Tibial artery (tissue), 4 donors: ENCODE data around the gene CPEB4.

ENCODE experiments used
- DNase-seq, 2 donors: peaks; one replicate each; pipeline ENCODE4 v3.0.0-alpha.2; 2019
- H3K27ac ChIP-seq, 2 donors: fragments of 200-600 bp; sonication (generic) in 1 of 2; 1 replicate in 1 of 2; 2 replicates in 1 of 2; pipeline ENCODE4 v1.5.1; 2018 to 2019; ENCODE audit warnings: mild to moderate bottlenecking in 1 of 2
- H3K27me3 ChIP-seq, 2 donors: fragments of 200-600 bp; sonication (generic) in 1 of 2; one replicate each; pipeline versions ENCODE4 v1.5.1 to v1.6.0; 2016 to 2019
- H3K36me3 ChIP-seq, 3 donors: fragments of 200-600 bp; sonication (generic) in 2 of 3; one replicate each; pipeline ENCODE4 v1.5.1; 2016 to 2019; ENCODE audit warnings: mild to moderate bottlenecking in 2 of 3
- H3K4me1 ChIP-seq, 4 donors: fragments of 200-600 bp; sonication (generic) in 2 of 4; 1 replicate in 3 of 4; 2 replicates in 1 of 4; pipeline ENCODE4 v1.5.1; 2016 to 2019
- H3K4me3 ChIP-seq, 2 donors: fragments of 200-600 bp; sonication (generic) in 1 of 2; 1 replicate in 1 of 2; 2 replicates in 1 of 2; pipeline ENCODE4 v1.5.1; 2018 to 2019; ENCODE audit warnings: mild to moderate bottlenecking in 2 of 2
- H3K9me3 ChIP-seq, 3 donors: fragments of 200-600 bp; sonication (generic) in 1 of 3; one replicate each; pipeline ENCODE4 v1.5.1; 2016 to 2019
- intact Hi-C: fragments of 100-400 bp; cut with DNase I; formaldehyde crosslinking; loops from one replicate; pipeline ENCODE4 v1.15.0; 2023; ENCODE audit warnings: low total_unique reads
- TF ChIP-seq, protein P1 (sequence below), 2 experiments: fragments of 200-600 bp in 1 of 2; fragments of 450-650 bp in 1 of 2; IDR thresholded peaks; one replicate each; pipeline ENCODE4 v1.5.1; 2017 to 2019; ENCODE audit warnings: antibody characterized with exemption in 2 of 2, mild to moderate bottlenecking in 1 of 2, moderate library complexity in 1 of 2

CPEB4 gene

DNA sequence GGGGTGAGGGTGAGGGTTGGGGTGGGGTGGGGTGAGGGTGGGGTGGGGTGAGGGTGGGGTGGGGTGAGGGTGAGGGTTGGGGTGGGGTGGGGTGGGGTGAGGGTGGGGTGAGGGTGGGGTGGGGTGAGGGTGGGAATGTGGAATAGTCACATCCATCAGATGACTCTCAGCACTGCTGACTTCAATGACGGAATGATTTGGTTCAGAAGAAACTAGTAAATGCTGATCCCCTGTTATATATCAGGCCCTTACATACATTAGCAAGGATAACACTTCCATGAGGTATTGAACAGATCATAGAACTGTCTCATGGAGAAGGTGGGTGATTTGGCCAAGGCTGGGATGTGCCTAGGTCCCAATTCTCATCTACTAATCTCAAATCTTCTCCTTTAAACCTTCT is 76.4 kb downstream of the CPEB4 start:
- intact Hi-C loops: no loop called here
- Histone ChIP-seq H3K27ac (no peak overlapping the region), H3K4me1 (no peaks in the 10 kb centered on the region), H3K27me3 (no peaks in the 10 kb centered on the region), H3K9me3 (no peaks in the 10 kb centered on the region), H3K4me3 (no peak overlapping the region), H3K36me3 (no peaks in the 10 kb centered on the region)
- DNase-seq: no peak
- TF ChIP-seq, protein P1, sequence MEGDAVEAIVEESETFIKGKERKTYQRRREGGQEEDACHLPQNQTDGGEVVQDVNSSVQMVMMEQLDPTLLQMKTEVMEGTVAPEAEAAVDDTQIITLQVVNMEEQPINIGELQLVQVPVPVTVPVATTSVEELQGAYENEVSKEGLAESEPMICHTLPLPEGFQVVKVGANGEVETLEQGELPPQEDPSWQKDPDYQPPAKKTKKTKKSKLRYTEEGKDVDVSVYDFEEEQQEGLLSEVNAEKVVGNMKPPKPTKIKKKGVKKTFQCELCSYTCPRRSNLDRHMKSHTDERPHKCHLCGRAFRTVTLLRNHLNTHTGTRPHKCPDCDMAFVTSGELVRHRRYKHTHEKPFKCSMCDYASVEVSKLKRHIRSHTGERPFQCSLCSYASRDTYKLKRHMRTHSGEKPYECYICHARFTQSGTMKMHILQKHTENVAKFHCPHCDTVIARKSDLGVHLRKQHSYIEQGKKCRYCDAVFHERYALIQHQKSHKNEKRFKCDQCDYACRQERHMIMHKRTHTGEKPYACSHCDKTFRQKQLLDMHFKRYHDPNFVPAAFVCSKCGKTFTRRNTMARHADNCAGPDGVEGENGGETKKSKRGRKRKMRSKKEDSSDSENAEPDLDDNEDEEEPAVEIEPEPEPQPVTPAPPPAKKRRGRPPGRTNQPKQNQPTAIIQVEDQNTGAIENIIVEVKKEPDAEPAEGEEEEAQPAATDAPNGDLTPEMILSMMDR (IDR thresholded peaks at IDR 0.05): no peak

DNA sequence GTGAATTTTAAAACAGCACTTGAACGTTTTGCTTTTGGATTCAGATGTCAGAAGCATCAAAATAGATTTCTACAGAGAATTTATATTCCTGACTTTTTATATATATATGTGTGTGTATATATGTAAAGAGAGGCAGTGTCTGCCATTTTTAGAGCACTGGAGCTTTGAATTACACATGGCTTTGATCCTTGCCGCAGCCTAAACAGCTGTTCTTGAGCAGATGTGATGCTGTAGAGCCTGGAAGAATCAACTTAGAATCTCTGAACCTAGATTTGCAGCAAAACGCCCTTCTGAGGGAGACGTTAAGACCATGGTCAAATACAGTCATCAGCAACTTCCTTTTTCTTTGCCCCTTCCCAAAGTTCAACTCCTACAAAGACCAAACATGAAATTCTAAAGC is 79.1 kb downstream of the CPEB4 start:
- H3K4me3 ChIP-seq: no peak overlapping the region
- no peaks in the 10 kb centered on the region for H3K36me3 ChIP-seq
- DNase-seq: no peak
- H3K27ac ChIP-seq: no peak overlapping the region
- H3K9me3 ChIP-seq: no peaks in the 10 kb centered on the region
- intact Hi-C loops: no loop called here
- H3K27me3 ChIP-seq: no peaks in the 10 kb centered on the region
- TF ChIP-seq, protein P1 (IDR thresholded peaks at IDR 0.05): no peak
- H3K4me1 ChIP-seq: peaks cover 0 to 7% (median 3%) of the 10 kb centered on the region in 4 donors

DNA sequence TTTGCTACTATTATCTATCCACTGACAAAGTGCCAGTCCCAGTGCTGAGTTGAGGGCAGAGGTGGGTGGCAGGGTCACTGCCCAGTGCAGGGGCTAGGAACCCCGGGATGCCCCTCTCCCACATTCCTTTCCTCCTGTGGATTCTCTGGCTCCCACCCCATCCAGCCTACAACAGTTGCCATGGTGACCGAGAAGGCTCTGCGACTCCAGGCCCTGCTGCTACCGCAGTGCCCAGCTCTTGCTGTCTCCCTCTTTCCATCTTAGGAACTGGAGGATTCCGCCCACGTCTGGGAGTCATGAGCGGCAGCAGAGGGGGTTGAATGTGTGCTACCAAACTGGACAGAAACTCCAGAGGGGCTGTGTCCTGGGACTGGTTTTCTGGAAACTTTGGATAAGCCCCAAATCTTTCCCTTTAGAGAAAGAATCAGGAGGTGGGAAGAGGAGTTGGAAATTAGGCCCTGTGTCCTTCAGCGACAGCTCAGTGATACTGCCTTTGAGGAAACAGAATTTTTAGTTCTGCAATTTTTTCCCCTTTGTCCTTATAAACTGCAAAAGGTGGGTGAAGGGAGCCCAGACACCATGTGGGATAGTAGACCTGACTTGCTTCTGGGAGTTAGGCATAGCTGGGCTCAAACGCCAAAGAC is 80.1 kb downstream of the CPEB4 start:
- peaks cover 0 to 13% (median 7%) of the 10 kb centered on the region in 4 donors for H3K4me1 ChIP-seq
- intact Hi-C loops: no loop called here
- no peak overlapping the region for H3K27ac ChIP-seq
- H3K4me3 ChIP-seq: no peak overlapping the region
- DNase-seq: no peak
- H3K36me3 ChIP-seq: no peaks in the 10 kb centered on the region
- no peaks in the 10 kb centered on the region for H3K27me3 ChIP-seq
- no peaks in the 10 kb centered on the region for H3K9me3 ChIP-seq
- TF ChIP-seq, protein P1 (IDR thresholded peaks at IDR 0.05): no peak

DNA sequence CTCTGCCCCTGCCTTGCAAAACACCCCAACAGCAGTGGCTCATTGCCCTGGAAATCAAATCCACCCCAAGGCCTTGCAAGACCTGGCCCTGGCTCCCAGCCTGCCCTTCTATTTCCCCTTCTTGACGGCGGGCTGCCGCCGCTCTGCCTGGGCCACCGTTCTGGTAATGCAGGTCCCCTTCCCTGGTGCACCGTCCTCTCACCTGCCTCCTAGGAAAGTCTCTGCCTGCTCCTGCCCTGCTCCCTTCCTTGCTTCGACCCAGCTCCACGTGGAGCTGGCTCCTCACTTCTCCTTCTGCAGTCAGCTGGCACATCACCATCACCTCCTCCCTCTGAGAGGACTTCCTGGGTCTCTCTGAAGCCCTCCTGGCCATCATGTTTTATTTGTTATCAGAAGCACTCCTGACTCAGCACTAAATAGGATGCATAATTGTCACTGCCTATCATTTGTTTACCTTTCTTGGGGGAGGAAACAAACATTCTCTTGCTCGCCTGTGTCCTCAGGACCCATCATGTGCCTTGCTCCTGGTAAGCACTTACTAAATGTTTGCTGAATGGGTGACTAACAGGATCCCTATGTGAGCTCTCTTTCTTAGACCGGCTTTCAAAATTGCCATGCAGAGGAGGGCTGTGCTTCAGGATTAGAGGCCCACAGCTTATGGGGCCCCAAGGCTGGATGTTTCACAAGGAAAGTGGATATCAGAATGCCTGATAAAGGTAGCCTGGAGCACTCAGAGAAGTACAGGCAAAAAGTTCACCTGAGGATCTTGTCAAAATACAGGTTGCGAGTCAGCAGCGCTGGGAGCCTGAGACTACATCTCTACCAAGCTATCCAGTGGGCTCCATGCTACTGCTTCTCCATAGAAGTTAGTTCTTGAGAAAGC is 81.3 kb downstream of the CPEB4 start:
- Histone ChIP-seq H3K27me3 (no peaks in the 10 kb centered on the region), H3K27ac (no peak overlapping the region), H3K36me3 (no peaks in the 10 kb centered on the region), H3K4me1 (peaks cover 0 to 19% (median 9%) of the 10 kb centered on the region in 4 donors), H3K4me3 (no peak overlapping the region), H3K9me3 (no peaks in the 10 kb centered on the region)
- TF ChIP-seq, protein P1 (IDR thresholded peaks at IDR 0.05): no peak
- no peak for DNase-seq
- intact Hi-C loops: loop anchor here (5.0 kb wide), 2 partner anchors 42 to 82 kb away; partner anchors contain the start of gene CPEB4

DNA sequence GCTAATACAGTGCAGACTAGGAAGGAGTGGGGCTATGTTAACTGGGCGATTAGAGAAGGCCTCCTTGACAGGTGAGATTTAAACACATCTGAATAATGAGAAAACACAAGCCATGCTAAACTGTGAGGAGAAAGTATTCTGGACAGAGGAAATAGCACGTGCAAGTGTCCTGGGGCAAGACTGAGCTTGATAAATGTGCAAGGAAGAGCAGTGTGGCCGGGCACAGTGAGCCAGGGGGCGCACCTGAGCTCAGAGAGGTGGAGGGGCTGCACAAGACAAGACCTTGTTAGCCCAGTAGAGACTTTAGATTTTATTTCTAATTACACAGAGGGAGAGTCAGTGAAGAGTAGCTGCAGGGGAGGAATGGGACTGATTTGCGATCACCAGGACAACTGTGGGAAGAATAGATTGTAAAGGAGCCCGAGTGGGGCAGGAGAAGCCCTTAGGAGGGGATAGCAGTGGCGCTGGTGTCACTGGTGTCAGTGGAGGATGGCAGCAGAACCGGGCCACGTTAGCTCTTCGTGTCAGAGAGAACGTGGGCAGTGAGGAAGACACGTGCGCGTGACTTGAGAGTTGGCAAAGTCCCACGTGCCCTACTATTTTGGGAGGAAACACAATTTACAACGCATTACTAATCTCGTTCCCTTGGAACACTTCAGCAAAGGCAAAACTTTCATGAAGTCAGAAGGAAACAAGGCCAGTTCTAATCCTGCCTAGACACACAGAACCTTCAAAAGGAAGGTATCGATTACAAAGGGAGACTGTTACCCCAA is 82.9 kb downstream of the CPEB4 start:
- H3K27ac ChIP-seq: no peak overlapping the region
- peaks cover 0 to 19% (median 9%) of the 10 kb centered on the region in 4 donors for H3K4me1 ChIP-seq
- no peaks in the 10 kb centered on the region for H3K36me3 ChIP-seq
- intact Hi-C loops: loop anchor here (5.0 kb wide), 2 partner anchors 44 to 84 kb away; partner anchors contain the start of gene CPEB4
- DNase-seq: no peak
- no peaks in the 10 kb centered on the region for H3K27me3 ChIP-seq
- H3K4me3 ChIP-seq: no peak overlapping the region
- TF ChIP-seq, protein P1 (IDR thresholded peaks at IDR 0.05): no peak
- no peaks in the 10 kb centered on the region for H3K9me3 ChIP-seq
